Testis (tissue), 5 donors: ENCODE data around the gene GALNT17. TPM values are rescaled to one million over a fixed set of nuclear protein-coding genes. Genes with fewer than 3 reads are reported as not detected.

Experiments used
- DNase-seq: peaks from one replicate; pipeline ENCODE4 v3.0.0-alpha.2; 2019
- H3K27ac ChIP-seq, 2 donors: fragments of 200-600 bp; sonication (generic); one replicate each; pipeline ENCODE4 v1.5.1; 2019
- H3K27me3 ChIP-seq: fragments of 200-600 bp; sonication (generic); one replicate; pipeline ENCODE4 v1.5.1; 2019
- H3K36me3 ChIP-seq: fragments of 200-600 bp; sonication (generic); one replicate; pipeline ENCODE4 v1.5.1; 2017; ENCODE audit warnings: low read depth; ENCODE audit errors: missing control alignments
- H3K4me1 ChIP-seq: fragments of 200-600 bp; sonication (generic); one replicate; pipeline ENCODE4 v1.5.1; 2019
- H3K4me3 ChIP-seq, 2 donors: fragments of 200-600 bp; sonication (generic); one replicate each; pipeline ENCODE4 v1.5.1; 2017 to 2019
- H3K9me3 ChIP-seq: fragments of 200-600 bp; sonication (generic); one replicate; pipeline ENCODE4 v1.5.1; 2017
- POLR2A ChIP-seq: fragments of 450-650 bp; IDR thresholded peaks from one replicate; pipeline ENCODE4 v1.6.1; 2017; ENCODE audit warnings: antibody characterized with exemption, mild to moderate bottlenecking, moderate library complexity
- WGBS, 2 donors: methylation state at CpG; one replicate each; pipeline ENCODE4 v1.1.5; 2018; 5-methylcytosine and 5-hydroxymethylcytosine counted together
- intact Hi-C: fragments of 100-400 bp; cut with DNase I; formaldehyde crosslinking; loops from one replicate; pipeline ENCODE4 v1.15.1; 2023; ENCODE audit warnings: low total_unique reads
- long read RNA-seq, 2 donors: transcript quantifications; one replicate each; lab custom pipeline, GENCODE V29; 2026
- polyA plus RNA-seq: library from polyadenylated mRNA; stranded (reverse); fragments of 350-450 nt; fragmentation: Illumina TruSeq; extraction: RNeasy Lipid Tissue Mini Kit (QIAGEN cat#74804); gene quantifications from one replicate; pipeline ENCODE4 v1.2.3, GENCODE V29; 2014; ENCODE audit warnings: low read depth, low replicate concordance; ENCODE audit not compliant: insufficient read depth
- total RNA-seq, 2 donors: library from RNA; depleted of rRNA; stranded (reverse); fragments of >200 nt; gene quantifications; one replicate each; pipeline ENCODE4 v1.2.3, GENCODE V29; 2016
- TF ChIP-seq, protein P1 (sequence below), 3 experiments: fragments of 450-650 bp in 2 of 3; fragments of 200-600 bp in 1 of 3; sonication (generic) in 1 of 3; IDR thresholded peaks; one replicate each; pipeline ENCODE4 v1.5.1; 2016 to 2019; ENCODE audit warnings: antibody characterized with exemption in 3 of 3, mild to moderate bottlenecking in 2 of 3, moderate library complexity in 1 of 3

Gene GALNT17
- total RNA-seq (10 to 100 TPM; 29.4 to 39.1 TPM), polyA plus RNA-seq (10.9 TPM)
- long read RNA-seq, donor 1, result 0 reads
- long read RNA-seq, donor 2, result 0 reads

DNA sequence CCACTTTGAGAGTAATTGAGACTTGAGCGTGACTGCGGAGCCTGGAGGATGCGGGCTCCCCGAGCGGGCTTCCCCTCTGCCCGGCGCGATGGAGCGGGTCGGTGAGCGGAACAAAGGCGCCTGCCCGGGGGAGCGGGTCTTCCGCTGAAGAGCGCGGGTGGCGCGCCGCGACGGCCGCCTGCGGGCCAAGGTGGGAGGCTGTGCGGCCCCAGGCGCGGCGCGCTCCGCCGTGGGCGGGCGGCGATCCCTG, at the start of gene GALNT17:
Gene GALNT17 (plus strand): TSS at position 18 of the 250 bp plus-strand sequence.
- no peaks in the 10 kb centered on the region for H3K9me3 ChIP-seq
- H3K4me3 ChIP-seq, result peak within 1 kb of the TSS; percentile 66 to 82
- TF ChIP-seq, protein P1, sequence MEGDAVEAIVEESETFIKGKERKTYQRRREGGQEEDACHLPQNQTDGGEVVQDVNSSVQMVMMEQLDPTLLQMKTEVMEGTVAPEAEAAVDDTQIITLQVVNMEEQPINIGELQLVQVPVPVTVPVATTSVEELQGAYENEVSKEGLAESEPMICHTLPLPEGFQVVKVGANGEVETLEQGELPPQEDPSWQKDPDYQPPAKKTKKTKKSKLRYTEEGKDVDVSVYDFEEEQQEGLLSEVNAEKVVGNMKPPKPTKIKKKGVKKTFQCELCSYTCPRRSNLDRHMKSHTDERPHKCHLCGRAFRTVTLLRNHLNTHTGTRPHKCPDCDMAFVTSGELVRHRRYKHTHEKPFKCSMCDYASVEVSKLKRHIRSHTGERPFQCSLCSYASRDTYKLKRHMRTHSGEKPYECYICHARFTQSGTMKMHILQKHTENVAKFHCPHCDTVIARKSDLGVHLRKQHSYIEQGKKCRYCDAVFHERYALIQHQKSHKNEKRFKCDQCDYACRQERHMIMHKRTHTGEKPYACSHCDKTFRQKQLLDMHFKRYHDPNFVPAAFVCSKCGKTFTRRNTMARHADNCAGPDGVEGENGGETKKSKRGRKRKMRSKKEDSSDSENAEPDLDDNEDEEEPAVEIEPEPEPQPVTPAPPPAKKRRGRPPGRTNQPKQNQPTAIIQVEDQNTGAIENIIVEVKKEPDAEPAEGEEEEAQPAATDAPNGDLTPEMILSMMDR (IDR thresholded peaks at IDR 0.05), result no peak
- TF ChIP-seq POLR2A, result no peak
- H3K36me3 ChIP-seq, result no peaks in the 10 kb centered on the region
- WGBS, 2 donors, result 1% methylated on average over 34 of the region's 34 CpGs; no CpG with 5 or more reads in 1 of the 2 donors
- H3K27ac ChIP-seq, result peak within 1 kb of the TSS; percentile 76 to 82
- H3K4me1 ChIP-seq, result no peaks in the 10 kb centered on the region
- no peak for DNase-seq
- intact Hi-C loops, result no loop called here
- no peaks in the 10 kb centered on the region for H3K27me3 ChIP-seq

DNA sequence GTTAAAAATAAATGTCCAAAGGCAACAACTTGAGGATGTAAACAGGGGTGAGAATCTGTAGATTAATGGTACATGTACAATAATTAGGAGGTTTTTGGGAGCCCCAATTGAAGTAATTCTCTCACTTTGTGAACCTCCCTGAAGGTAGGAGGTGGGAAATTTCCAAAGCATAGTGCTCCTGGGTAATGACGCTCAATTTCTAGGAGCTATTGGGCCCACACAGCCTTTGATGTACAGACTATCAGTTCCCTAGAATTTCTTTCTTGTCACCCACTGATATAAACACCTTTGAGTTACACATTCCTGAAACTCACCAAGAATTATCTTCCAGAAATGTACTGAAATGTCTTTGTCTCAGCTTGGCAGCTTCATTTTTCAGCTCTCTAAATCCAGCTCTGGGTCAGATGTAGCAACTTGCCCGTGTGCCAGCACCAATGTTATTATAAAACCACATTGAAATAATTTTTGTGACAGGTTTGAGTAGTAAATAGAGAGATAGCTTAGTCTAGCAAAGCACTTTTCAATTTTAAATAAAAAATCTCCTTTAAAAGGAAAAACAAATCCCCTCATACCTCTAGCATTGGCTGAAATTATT, 36.6 kb upstream of the GALNT17 start:
- WGBS, 2 donors, result 75 to 79% methylated on average over 2 of the region's 2 CpGs
- H3K9me3 ChIP-seq, result no peaks in the 10 kb centered on the region
- no peak for DNase-seq
- TF ChIP-seq, protein P1 (IDR thresholded peaks at IDR 0.05), result no peak
- no peak for TF ChIP-seq POLR2A
- H3K4me3 ChIP-seq, result no peak overlapping the region
- no peaks in the 10 kb centered on the region for H3K27me3 ChIP-seq
- no peaks in the 10 kb centered on the region for H3K4me1 ChIP-seq
- intact Hi-C loops, result no loop called here
- no peak overlapping the region for H3K27ac ChIP-seq
- no peaks in the 10 kb centered on the region for H3K36me3 ChIP-seq

DNA sequence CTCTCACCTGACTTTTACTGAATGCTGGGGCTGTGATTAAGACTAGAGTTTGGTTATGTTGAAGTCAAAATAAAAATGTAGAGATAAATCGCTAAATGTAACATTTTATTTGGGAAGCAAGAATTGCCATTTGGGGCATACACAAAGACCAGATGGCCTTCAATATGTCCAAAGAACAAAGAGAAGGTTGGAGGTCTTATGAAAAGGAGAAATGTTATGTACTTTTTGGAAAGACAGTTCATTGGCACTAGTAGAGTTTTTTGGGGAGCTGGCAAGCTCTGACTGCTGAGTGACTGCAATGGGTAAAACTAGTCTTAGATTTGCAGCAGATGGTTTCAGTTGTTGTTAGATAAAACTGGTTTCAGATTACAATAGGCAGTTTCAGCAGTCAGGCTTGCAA, 35.6 kb upstream of the GALNT17 start:
- H3K27me3 ChIP-seq, result no peaks in the 10 kb centered on the region
- no peak for DNase-seq
- intact Hi-C loops, result no loop called here
- H3K4me1 ChIP-seq, result no peaks in the 10 kb centered on the region
- no peak for TF ChIP-seq POLR2A
- TF ChIP-seq, protein P1 (IDR thresholded peaks at IDR 0.05), result no peak
- WGBS, 2 donors, result 84 to 86% methylated on average over 1 of the region's 1 CpG
- H3K27ac ChIP-seq, result no peak overlapping the region
- no peak overlapping the region for H3K4me3 ChIP-seq
- no peaks in the 10 kb centered on the region for H3K9me3 ChIP-seq
- no peaks in the 10 kb centered on the region for H3K36me3 ChIP-seq

DNA sequence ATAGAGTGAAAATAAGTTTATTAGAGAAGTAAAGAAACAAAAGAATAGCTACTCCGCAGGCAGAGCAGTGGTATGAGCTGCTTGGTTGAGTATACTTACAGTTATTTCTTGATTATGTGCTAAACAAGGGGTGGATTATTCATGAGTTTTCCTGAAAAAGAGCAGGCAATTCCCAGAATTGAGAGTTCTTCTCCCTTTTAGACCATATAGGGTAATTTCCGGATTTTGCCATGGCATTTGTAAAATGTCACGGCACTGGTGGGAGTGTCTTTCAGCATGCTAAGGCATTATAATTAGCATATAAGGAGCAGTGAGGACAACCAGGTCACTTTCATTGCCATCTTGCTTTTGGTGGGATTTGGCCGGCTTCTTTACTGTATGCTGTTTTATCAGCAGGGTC, 25.7 kb upstream of the GALNT17 start:
- Histone ChIP-seq H3K36me3 (no peaks in the 10 kb centered on the region), H3K4me1 (no peaks in the 10 kb centered on the region), H3K4me3 (no peak overlapping the region), H3K27me3 (no peaks in the 10 kb centered on the region), H3K9me3 (no peaks in the 10 kb centered on the region), H3K27ac (no peak overlapping the region)
- intact Hi-C loops, result no loop called here
- DNase-seq, result no peak
- TF ChIP-seq POLR2A, result no peak
- TF ChIP-seq, protein P1 (IDR thresholded peaks at IDR 0.05), result no peak
- WGBS, 2 donors, result 88 to 91% methylated on average over 4 of the region's 4 CpGs

DNA sequence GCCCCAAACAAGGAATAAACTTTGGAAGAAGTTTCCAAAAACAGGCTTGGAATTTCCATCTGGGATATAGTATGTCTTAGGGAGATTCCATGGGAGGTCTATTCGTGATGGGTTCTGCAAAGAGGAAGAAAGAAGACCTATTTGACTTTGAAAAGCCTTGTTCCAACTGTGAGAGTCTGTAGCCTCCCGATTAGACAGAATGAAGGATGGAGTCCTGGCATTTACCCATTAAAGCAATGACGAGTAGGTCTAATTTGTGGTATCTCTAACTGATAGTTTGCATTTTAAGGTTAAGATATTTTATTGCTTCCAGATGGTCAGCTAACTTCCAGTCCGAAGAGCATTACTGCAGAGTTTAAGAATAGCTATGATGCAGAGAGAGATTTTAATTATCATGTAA, 19.5 kb upstream of the GALNT17 start:
- intact Hi-C loops, result no loop called here
- Histone ChIP-seq H3K27ac (no peak overlapping the region), H3K36me3 (no peaks in the 10 kb centered on the region), H3K27me3 (no peaks in the 10 kb centered on the region), H3K4me3 (no peak overlapping the region), H3K9me3 (no peaks in the 10 kb centered on the region), H3K4me1 (no peaks in the 10 kb centered on the region)
- DNase-seq, result no peak
- TF ChIP-seq, protein P1 (IDR thresholded peaks at IDR 0.05), result no peak
- TF ChIP-seq POLR2A, result no peak
- WGBS, 2 donors, result 17 to 42% methylated on average over 4 of the region's 4 CpGs
